Measurements from ENCODE around the gene SLC38A11. TPM values are rescaled to one million over a fixed set of nuclear protein-coding genes. Genes with fewer than 3 reads are reported as not detected.
"Not testable (repeated sequence)": the region's sequence is repeated elsewhere in the genome, so short reads cannot be mapped to it uniquely, and the experiment has no call there.

Gene SLC38A11
- total and polyA plus RNA-seq, 10 of the 15 experiments (the other 5 are each of a cell fraction or from before 2014, with no cell fraction given) = not detected

DNA sequence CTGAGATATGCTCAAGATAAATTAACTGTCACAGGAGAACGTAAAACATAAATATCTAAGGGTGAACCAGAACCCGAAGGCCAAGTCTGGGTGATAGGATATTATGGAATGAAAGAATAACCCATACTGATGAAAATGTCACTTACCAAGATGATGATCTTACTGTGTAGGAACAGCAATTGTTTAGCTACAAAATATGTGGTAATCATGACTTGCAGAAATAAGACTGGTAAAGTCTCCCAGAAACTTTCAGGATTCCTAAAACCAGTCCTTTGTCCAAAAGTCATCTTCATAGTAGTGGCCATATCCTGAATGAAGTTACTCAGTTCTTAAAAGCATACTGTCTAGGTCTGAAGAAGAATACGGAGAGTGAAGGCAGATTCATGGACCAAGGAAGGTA, 30.7 kb upstream of the SLC38A11 start:
- H3K79me2 ChIP-seq (ENCODE audit: control insufficient read depth, insufficient read depth, low read length); SMC1A ChIA-PET (ENCODE audit: uncharacterized antibody, unreplicated experiment); H4K20me1 ChIP-seq (ENCODE audit: control insufficient read depth, insufficient read depth); H3K27ac ChIP-seq (ENCODE audit: control insufficient read depth, insufficient read depth); H3K9me3 ChIP-seq (replicated peaks; ENCODE audit: control insufficient read depth, insufficient read depth, low read length); BruUV-seq (replicated peaks); H3K4me1 ChIP-seq (ENCODE audit: control insufficient read depth, insufficient read depth, low read length); H3K27me3 ChIP-seq (replicated peaks in 1 of 2; ENCODE audit: control insufficient read depth in 2 of 2, insufficient read depth in 2 of 2, low read length in 1 of 2); intact Hi-C loops (cut with micrococcal nuclease; ENCODE audit: unreplicated experiment); DNase-seq (ENCODE audit: low read depth, low spot score); H3K9ac ChIP-seq (ENCODE audit: control insufficient read depth, insufficient read depth, low read length); in situ Hi-C loops (cut with MboI); ATAC-seq; H3K4me3 ChIP-seq; H3K36me3 ChIP-seq (ENCODE audit: control insufficient read depth in 2 of 2, insufficient read depth in 2 of 2, low read length in 1 of 2); FAIRE-seq; RAD21 ChIA-PET (ENCODE audit: unreplicated experiment); H2AFZ ChIP-seq (ENCODE audit: control insufficient read depth, low read depth, low read length); H3K4me2 ChIP-seq (ENCODE audit: control insufficient read depth, insufficient read depth); CTCF ChIA-PET; POLR2A ChIA-PET: not testable (repeated sequence)
- 52% methylated on average over 3 of the region's 3 CpGs for WGBS (ENCODE audit: insufficient coverage, insufficient replicate concordance, low lambda C conversion rate, missing lambda C conversion rate)

- H3K9me3 ChIP-seq (replicated peaks; ENCODE audit: control insufficient read depth, insufficient read depth, low read length) = no peaks in the 10 kb centered on the region
- H2AFZ ChIP-seq (ENCODE audit: control insufficient read depth, low read depth, low read length) = no peak overlapping the region
- H3K79me2 ChIP-seq (ENCODE audit: control insufficient read depth, insufficient read depth, low read length) = no peaks in the 10 kb centered on the region
- SMC1A ChIA-PET (ENCODE audit: uncharacterized antibody, unreplicated experiment) = no interaction called here
- H3K36me3 ChIP-seq (ENCODE audit: control insufficient read depth in 2 of 2, insufficient read depth in 2 of 2, low read length in 1 of 2) = no peaks in the 10 kb centered on the region
- no peaks in the 10 kb centered on the region for H4K20me1 ChIP-seq (ENCODE audit: control insufficient read depth, insufficient read depth)
- DNase-seq (ENCODE audit: low read depth, low spot score) (no peak), FAIRE-seq (no peak), ATAC-seq (no peak)
- TF ChIP-seq, protein P1, sequence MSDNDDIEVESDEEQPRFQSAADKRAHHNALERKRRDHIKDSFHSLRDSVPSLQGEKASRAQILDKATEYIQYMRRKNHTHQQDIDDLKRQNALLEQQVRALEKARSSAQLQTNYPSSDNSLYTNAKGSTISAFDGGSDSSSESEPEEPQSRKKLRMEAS (IDR thresholded peaks at IDR 0.05; ENCODE audit: low read depth, low read length) = no peak
- TF ChIP-seq TBL1XR1 (IDR thresholded peaks at IDR 0.05; ENCODE audit: low read depth, low read length) = no peak
- no peak for TF ChIP-seq NFYB (IDR thresholded peaks at IDR 0.05; ENCODE audit: insufficient read depth, low read depth, low read length)
- no peak for TF ChIP-seq CHD2 (IDR thresholded peaks at IDR 0.05; ENCODE audit: borderline replicate concordance, low read depth, low read length)
- TF ChIP-seq TCF12 (IDR thresholded peaks at IDR 0.05; ENCODE audit: low read depth, low read length) = no peak
- TF ChIP-seq HDAC2 (IDR thresholded peaks at IDR 0.05) = no peak
- TF ChIP-seq, protein P2, sequence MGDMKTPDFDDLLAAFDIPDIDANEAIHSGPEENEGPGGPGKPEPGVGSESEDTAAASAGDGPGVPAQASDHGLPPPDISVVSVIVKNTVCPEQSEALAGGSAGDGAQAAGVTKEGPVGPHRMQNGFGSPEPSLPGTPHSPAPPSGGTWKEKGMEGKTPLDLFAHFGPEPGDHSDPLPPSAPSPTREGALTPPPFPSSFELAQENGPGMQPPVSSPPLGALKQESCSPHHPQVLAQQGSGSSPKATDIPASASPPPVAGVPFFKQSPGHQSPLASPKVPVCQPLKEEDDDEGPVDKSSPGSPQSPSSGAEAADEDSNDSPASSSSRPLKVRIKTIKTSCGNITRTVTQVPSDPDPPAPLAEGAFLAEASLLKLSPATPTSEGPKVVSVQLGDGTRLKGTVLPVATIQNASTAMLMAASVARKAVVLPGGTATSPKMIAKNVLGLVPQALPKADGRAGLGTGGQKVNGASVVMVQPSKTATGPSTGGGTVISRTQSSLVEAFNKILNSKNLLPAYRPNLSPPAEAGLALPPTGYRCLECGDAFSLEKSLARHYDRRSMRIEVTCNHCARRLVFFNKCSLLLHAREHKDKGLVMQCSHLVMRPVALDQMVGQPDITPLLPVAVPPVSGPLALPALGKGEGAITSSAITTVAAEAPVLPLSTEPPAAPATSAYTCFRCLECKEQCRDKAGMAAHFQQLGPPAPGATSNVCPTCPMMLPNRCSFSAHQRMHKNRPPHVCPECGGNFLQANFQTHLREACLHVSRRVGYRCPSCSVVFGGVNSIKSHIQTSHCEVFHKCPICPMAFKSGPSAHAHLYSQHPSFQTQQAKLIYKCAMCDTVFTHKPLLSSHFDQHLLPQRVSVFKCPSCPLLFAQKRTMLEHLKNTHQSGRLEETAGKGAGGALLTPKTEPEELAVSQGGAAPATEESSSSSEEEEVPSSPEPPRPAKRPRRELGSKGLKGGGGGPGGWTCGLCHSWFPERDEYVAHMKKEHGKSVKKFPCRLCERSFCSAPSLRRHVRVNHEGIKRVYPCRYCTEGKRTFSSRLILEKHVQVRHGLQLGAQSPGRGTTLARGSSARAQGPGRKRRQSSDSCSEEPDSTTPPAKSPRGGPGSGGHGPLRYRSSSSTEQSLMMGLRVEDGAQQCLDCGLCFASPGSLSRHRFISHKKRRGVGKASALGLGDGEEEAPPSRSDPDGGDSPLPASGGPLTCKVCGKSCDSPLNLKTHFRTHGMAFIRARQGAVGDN (IDR thresholded peaks at IDR 0.05) = no peak
- TF ChIP-seq EED (IDR thresholded peaks at IDR 0.05; ENCODE audit: low read depth) = no peak
- TF ChIP-seq WRNIP1 (IDR thresholded peaks at IDR 0.05; ENCODE audit: borderline replicate concordance, low read depth, low read length) = no peak
- no peak for TF ChIP-seq MYC (IDR thresholded peaks at IDR 0.05; ENCODE audit: insufficient read depth, insufficient read length, insufficient replicate concordance, low read length, severe bottlenecking)
- TF ChIP-seq ZSCAN29 (IDR thresholded peaks at IDR 0.05) = no peak
- no peak for TF ChIP-seq YBX1 (IDR thresholded peaks at IDR 0.05)
- no peak for TF ChIP-seq IRF4 (IDR thresholded peaks at IDR 0.05; ENCODE audit: low read depth, low read length)
- TF ChIP-seq MTA2 (IDR thresholded peaks at IDR 0.05; ENCODE audit: low read depth) = no peak
- no peak for TF ChIP-seq NRF1 (conservative IDR thresholded peaks at IDR 0.05; ENCODE audit: low read depth, low read length)
- intact Hi-C loops (cut with micrococcal nuclease; ENCODE audit: unreplicated experiment) (no loop called here), in situ Hi-C loops (cut with MboI) (no loop called here)
- RAD21 ChIA-PET (ENCODE audit: unreplicated experiment) = no interaction called here
- H3K27me3 ChIP-seq (replicated peaks in 1 of 2; ENCODE audit: control insufficient read depth in 2 of 2, insufficient read depth in 2 of 2, low read length in 1 of 2) = no peaks in the 10 kb centered on the region
- POLR2A ChIA-PET = no interaction called here
- H3K4me2 ChIP-seq (ENCODE audit: control insufficient read depth, insufficient read depth) = no peak overlapping the region
- H3K9ac ChIP-seq (ENCODE audit: control insufficient read depth, insufficient read depth, low read length) = no peak overlapping the region
- H3K27ac ChIP-seq (ENCODE audit: control insufficient read depth, insufficient read depth) = no peak overlapping the region
- 8% methylated on average over 3 of the region's 3 CpGs for WGBS (ENCODE audit: insufficient coverage, insufficient replicate concordance, low lambda C conversion rate, missing lambda C conversion rate)
- CTCF ChIA-PET = no interaction called here
- H3K4me1 ChIP-seq (ENCODE audit: control insufficient read depth, insufficient read depth, low read length) = no peaks in the 10 kb centered on the region
- BruUV-seq (replicated peaks) = no TSS peak
- H3K4me3 ChIP-seq = no peak overlapping the region
Observed at GRCh38 chr2:164984428-164984827, 29.1 kb upstream of the SLC38A11 start.
